K562 (cell line): ENCODE data around the gene TGFA. TPM values are rescaled to one million over a fixed set of nuclear protein-coding genes. Genes with fewer than 3 reads are reported as not detected.

ENCODE experiments used
- ATAC-seq: fragments of 200-7000 bp; cut with Tn5 transposase; 3 replicates; pipeline ENCODE4 v1.9.1; 2020; ENCODE audit warnings: moderate library complexity
- BruUV-seq: library from RNA; stranded (reverse); fragments of 400-500 nt; replicated peaks from 2 replicates; lab custom pipeline; 2021; lab: Mats Ljungman, UMichigan
- CTCF ChIA-PET: fragments of 300-600 bp; formaldehyde crosslinking; extraction: SDS; loops from one replicate; lab custom pipeline; 2021; ENCODE audit warnings: low intra/inter-chr PET ratio; lab: Yijun Ruan, JAX
- POLR2A ChIA-PET: fragments of 300-600, 350-650 bp; sonication (Branson Sonifier 250); formaldehyde crosslinking; extraction: SDS; loops from one replicate; lab custom pipeline; 2021; ENCODE audit warnings: antibody characterized with exemption, inconsistent platforms; lab: Yijun Ruan, JAX
- DNase-seq, 4 experiments: peaks; one replicate each; pipeline versions ENCODE4 v3.0.0 to v3.0.0-alpha.2; 2011 to 2018; ENCODE audit warnings: low spot score in 3 of 4, mixed read lengths in 3 of 4; ENCODE audit errors: extremely low read depth in 1 of 4
- FAIRE-seq: peaks from 2 replicates; lab custom pipeline; 2011; peaks lifted over from hg19 to GRCh38; lab: Jason Lieb, UNC
- H2AFZ ChIP-seq: 2 replicates; pipeline ENCODE4 v1.6.0; 2011; ENCODE audit warnings: low read depth, low read length, control low read depth, inconsistent platforms
- H3K27ac ChIP-seq: fragments of 200-600 bp; 3 replicates; pipeline ENCODE4 v1.8.0; 2011; ENCODE audit warnings: low read depth, mild to moderate bottlenecking, control low read depth, inconsistent platforms, low read length, moderate library complexity, mixed read lengths; ENCODE audit errors: extremely low read depth
- H3K27me3 ChIP-seq, 2 experiments: fragments of 300-600 bp in 1 of 2; 2 replicates in 1 of 2; 3 replicates in 1 of 2; pipeline versions ENCODE4 v1.6.0 to v1.8.0; 2011; ENCODE audit warnings: inconsistent platforms in 2 of 2, low read length in 2 of 2, mild to moderate bottlenecking in 1 of 2, mixed read lengths in 1 of 2, moderate library complexity in 1 of 2; ENCODE audit not compliant: control insufficient read depth in 2 of 2, insufficient read depth in 2 of 2
- H3K36me3 ChIP-seq: fragments of 300-600 bp; 3 replicates; pipeline ENCODE4 v1.8.0; 2011; ENCODE audit warnings: mild to moderate bottlenecking, low read length, inconsistent platforms; ENCODE audit not compliant: control insufficient read depth, insufficient read depth
- H3K4me1 ChIP-seq, 2 experiments: fragments of 200-600 bp in 1 of 2; replicated peaks in 1 of 2; 2 replicates in 1 of 2; 3 replicates in 1 of 2; pipeline versions ENCODE4 v1.5.1 to v1.8.0; 2011; ENCODE audit warnings: inconsistent platforms in 2 of 2, low read length in 2 of 2, mild to moderate bottlenecking in 1 of 2, mixed read lengths in 1 of 2, moderate library complexity in 1 of 2; ENCODE audit not compliant: control insufficient read depth in 2 of 2, insufficient read depth in 2 of 2
- H3K4me2 ChIP-seq: 2 replicates; pipeline ENCODE4 v1.6.1; 2011; ENCODE audit warnings: low read length, control low read depth, inconsistent platforms, mixed read lengths; ENCODE audit not compliant: insufficient read depth
- H3K4me3 ChIP-seq: fragments of 200-600 bp; sonication (generic), shearing (Covaris generic); 2 replicates; pipeline ENCODE4 v1.5.1; 2016; ENCODE audit warnings: control low read depth, inconsistent platforms
- H3K79me2 ChIP-seq: fragments of 200-600 bp; 3 replicates; pipeline ENCODE4 v1.8.0; 2011; ENCODE audit warnings: low read length, inconsistent platforms; ENCODE audit not compliant: control insufficient read depth, insufficient read depth
- H3K9ac ChIP-seq, 2 experiments: 2 replicates each; pipeline versions ENCODE4 v1.6.0 to v1.6.1; 2011; ENCODE audit warnings: low read depth in 2 of 2, low read length in 2 of 2, control low read depth in 1 of 2, inconsistent platforms in 1 of 2, mild to moderate bottlenecking in 1 of 2, mixed read lengths in 1 of 2; ENCODE audit not compliant: insufficient read depth in 1 of 2
- H3K9me1 ChIP-seq: one replicate; pipeline ENCODE4 v1.6.0; 2011; ENCODE audit warnings: inconsistent platforms, mild to moderate bottlenecking, low read length, moderate library complexity; ENCODE audit not compliant: control insufficient read depth, insufficient read depth
- H3K9me3 ChIP-seq: replicated peaks from 2 replicates; pipeline ENCODE4 v1.5.1; 2011; ENCODE audit warnings: low read depth, low read length, inconsistent platforms; ENCODE audit not compliant: control insufficient read depth, insufficient read depth
- H4K20me1 ChIP-seq: replicated peaks from 2 replicates; pipeline ENCODE4 v1.6.1; 2011; ENCODE audit warnings: low read length, inconsistent platforms, mixed read lengths; ENCODE audit not compliant: control insufficient read depth, insufficient read depth
- AFF4 ChIP-seq: sonication (generic); formaldehyde crosslinking; IDR thresholded peaks from 2 replicates; pipeline ENCODE4 v1.8.0; 2023; ENCODE audit warnings: mild to moderate bottlenecking, missing genetic modification reagents
- CREBBP ChIP-seq: IDR thresholded peaks from one replicate; pipeline ENCODE4 v1.6.1; 2012; ENCODE audit warnings: low read depth, mild to moderate bottlenecking, control low read depth, inconsistent platforms, low read length
- CTCF ChIP-seq, 3 experiments: IDR thresholded peaks in 2 of 3; conservative IDR thresholded peaks in 1 of 3; 2 replicates each; pipeline ENCODE4 v1.5.1; 2011 to 2012; ENCODE audit warnings: low read length in 3 of 3, mild to moderate bottlenecking in 3 of 3, control low read depth in 2 of 3, improper control_type of control experiment in 1 of 3, inconsistent platforms in 1 of 3, low read depth in 1 of 3, mixed read lengths in 1 of 3, moderate library complexity in 1 of 3; ENCODE audit not compliant: insufficient read depth in 2 of 3
- HDAC2 ChIP-seq: fragments of 450-650 bp; IDR thresholded peaks from 2 replicates; pipeline ENCODE4 v1.6.1; 2016; ENCODE audit warnings: mild to moderate bottlenecking
- SIN3B ChIP-seq: fragments of 450-650 bp; IDR thresholded peaks from 2 replicates; pipeline ENCODE4 v1.6.1; 2017; ENCODE audit warnings: low read depth, mild to moderate bottlenecking, moderate library complexity
- SRSF7 ChIP-seq: fragments of 200-400 bp; formaldehyde crosslinking; optimal IDR thresholded peaks from 2 replicates; pipeline ENCODE3; 2017; ENCODE audit warnings: mild to moderate bottlenecking, low read depth, low read length
- STAT6 ChIP-seq: sonication (generic); formaldehyde crosslinking; IDR thresholded peaks from 2 replicates; pipeline ENCODE4 v1.8.1; 2023; ENCODE audit warnings: mild to moderate bottlenecking, missing genetic modification reagents
- WGBS: fragments of 100-300 bp; shearing (Covaris generic); methylation state at CpG from one replicate; pipeline ENCODE4 v1.1.6; 2016; ENCODE audit warnings: low coverage, mixed read lengths; ENCODE audit not compliant: insufficient coverage; ENCODE audit errors: missing lambda C conversion rate; 5-methylcytosine and 5-hydroxymethylcytosine counted together
- in situ Hi-C: fragments of 300-500 bp; cut with MboI; formaldehyde crosslinking; loops from 4 replicates; pipeline ENCODE4 v1.15.0; 2018; ENCODE audit warnings: inconsistent platforms, mixed read lengths
- intact Hi-C: fragments of 100-400 bp; cut with micrococcal nuclease; formaldehyde crosslinking; loops from 2 replicates; pipeline ENCODE4 v1.14.2; 2022
- polyA plus RNA-seq, 8 experiments: library from polyadenylated mRNA; depleted of rRNA in 4 of 8; stranded (reverse) in 5 of 8; unstranded in 3 of 8; fragments of >200 nt; fragmentation: Nextera tagmentation in 2 of 8; fragmentation: Illumina TruSeq in 1 of 8; extraction: Ambion mirVana in 2 of 8; extraction: Trizol in 1 of 8; gene quantifications; 2 replicates each; pipeline versions ENCODE4 v1.2.1 to v1.2.3, GENCODE V29; 2011 to 2014; ENCODE audit warnings: inconsistent platforms in 1 of 8, missing spikeins in 1 of 8
- total RNA-seq, 7 experiments: library from RNA; depleted of rRNA in 6 of 7; stranded (reverse); fragments of >200 nt in 6 of 7; fragmentation: Illumina TruSeq in 2 of 7; extraction: Trizol in 2 of 7; gene quantifications; 2 replicates each; pipeline versions ENCODE4 v1.2.1 to v1.2.3, GENCODE V29; 2011 to 2021; ENCODE audit warnings: low replicate concordance in 1 of 7

TGFA gene
- total and polyA plus RNA-seq, 9 of the 15 experiments (the other 6 are each of a cell fraction or from before 2014, with no cell fraction given), result not detected

DNA sequence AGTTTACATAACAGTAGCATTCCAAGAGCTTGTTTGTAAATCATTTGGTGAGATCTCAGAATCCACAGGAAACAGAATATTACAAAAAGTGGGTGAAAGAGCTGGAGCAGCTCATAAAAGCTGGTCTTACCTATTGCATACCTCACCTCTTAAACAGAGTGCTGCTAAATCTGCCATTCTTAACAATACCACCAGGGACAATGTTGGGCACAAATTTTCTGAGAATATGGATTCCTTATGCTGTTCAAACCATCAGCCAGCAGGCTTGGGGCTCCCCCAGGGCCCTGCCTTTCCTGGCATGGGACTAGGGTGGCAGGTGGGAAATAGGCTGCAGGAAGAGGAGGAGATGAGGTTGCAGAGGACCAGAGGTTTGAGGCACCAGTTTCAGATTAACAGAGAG is 55.6 kb downstream of the TGFA start:
- Histone ChIP-seq H2AFZ (no peak overlapping the region), H3K9me3 (no peaks in the 10 kb centered on the region), H3K27me3 (peaks cover 3 to 9% of the 10 kb centered on the region in 2 experiments; a peak in 4 of 5 replicates), H3K4me1 (no peaks in the 10 kb centered on the region), H3K36me3 (no peaks in the 10 kb centered on the region), H3K4me2 (no peak overlapping the region), H3K9ac (no peak overlapping the region), H3K79me2 (no peaks in the 10 kb centered on the region), H4K20me1 (no peaks in the 10 kb centered on the region), H3K27ac (no peak overlapping the region), H3K9me1 (no peaks in the 10 kb centered on the region)
- POLR2A ChIA-PET, result no interaction called here
- intact Hi-C loops, result loop anchor here (10.0 kb wide), 1 partner anchor 113 kb away; no protein-coding TSS in a partner anchor
- ATAC-seq (peak; percentile 72), DNase-seq (peak in 1 of 4 experiments; percentile 4)
- in situ Hi-C loops, result no loop called here
- BruUV-seq, result no TSS peak
- CTCF ChIA-PET, result no interaction called here
- TF ChIP-seq CTCF (IDR thresholded peaks at IDR 0.05 in 2 of 3, conservative IDR thresholded peaks at IDR 0.05 in 1 of 3; ENCODE audit: insufficient read depth in 2 of 3, low read depth in 1 of 3, low read length in 3 of 3) (peak; percentile 28 to 41 (median 36); a peak in 3 of 6 replicates), HDAC2 (no peak)
- TF ChIP-seq, all 486 proteins: peak for 1
- no peak for FAIRE-seq
- H3K4me3 ChIP-seq, result no peak overlapping the region

DNA sequence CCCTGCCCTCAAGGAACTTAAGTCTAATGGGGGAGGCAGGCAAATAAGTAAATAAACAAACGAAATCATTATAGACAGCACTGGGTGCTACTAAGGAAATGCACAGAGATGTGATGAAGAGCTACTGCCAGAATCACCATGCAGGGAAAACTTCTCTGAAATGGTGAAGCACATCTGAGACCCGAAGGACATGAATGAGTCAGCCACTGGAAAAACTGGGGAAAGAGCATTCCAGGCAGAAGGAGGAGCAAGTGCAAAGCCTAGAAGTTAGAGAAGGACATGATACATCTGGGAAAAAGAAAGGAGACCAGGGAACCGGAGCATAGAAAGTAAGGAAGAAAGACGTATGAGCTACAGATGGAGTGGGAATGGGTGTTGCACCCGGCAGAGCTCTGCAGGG is 56.8 kb downstream of the TGFA start:
- Histone ChIP-seq H3K27ac (no peak overlapping the region), H2AFZ (no peak overlapping the region), H3K79me2 (no peaks in the 10 kb centered on the region), H3K9me1 (no peaks in the 10 kb centered on the region), H4K20me1 (no peaks in the 10 kb centered on the region), H3K9ac (no peak overlapping the region), H3K4me1 (no peaks in the 10 kb centered on the region), H3K36me3 (no peaks in the 10 kb centered on the region), H3K9me3 (no peaks in the 10 kb centered on the region), H3K4me2 (no peak overlapping the region), H3K4me3 (no peak overlapping the region), H3K27me3 (peaks cover 1 to 14% of the 10 kb centered on the region in 2 experiments; a peak in 4 of 5 replicates)
- no peak for ATAC-seq
- CTCF ChIA-PET, result no interaction called here
- DNase-seq, result no peak
- no peak for FAIRE-seq
- WGBS, result 0% methylated on average over 5 of the region's 5 CpGs
- POLR2A ChIA-PET, result no interaction called here
- in situ Hi-C loops, result no loop called here
- BruUV-seq, result no TSS peak
- intact Hi-C loops, result loop anchor here (10.0 kb wide), 1 partner anchor 112 kb away; no protein-coding TSS in a partner anchor
- TF ChIP-seq AFF4 (CRISPR knock-in tag) (no peak), CREBBP (no peak), SIN3B (no peak), STAT6 (no peak), SRSF7 (no peak)
